Neural cell (in vitro differentiated cells): ENCODE measurements around the gene VPS35L. TPM values are rescaled to one million over a fixed set of nuclear protein-coding genes. Genes with fewer than 3 reads are reported as not detected.

Source experiments
- H2AFZ ChIP-seq: fragments of 200-600, 300-800 bp; sonication (generic), shearing (Covaris generic); 2 replicates; pipeline ENCODE4 v1.6.0; 2014; ENCODE audit warnings: low read depth, mild to moderate bottlenecking, antibody characterized with exemption, low read length, moderate library complexity
- H3F3A ChIP-seq: fragments of 200-600 bp; shearing (Covaris generic); 2 replicates; pipeline ENCODE4 v1.6.1; 2016; ENCODE audit warnings: mild to moderate bottlenecking, moderate library complexity, mixed read lengths, antibody characterized with exemption, low read length; ENCODE audit not compliant: insufficient read depth, poor library complexity, severe bottlenecking
- H3K27ac ChIP-seq: fragments of 200-600, 300-800 bp; sonication (generic), shearing (Covaris generic); 2 replicates; pipeline ENCODE4 v1.5.1; 2014; ENCODE audit warnings: mild to moderate bottlenecking, low read length, moderate library complexity
- H3K27me3 ChIP-seq: fragments of 300-800, 200-600 bp; sonication (generic), shearing (Covaris generic); 2 replicates; pipeline ENCODE4 v1.6.0; 2014; ENCODE audit warnings: mild to moderate bottlenecking, low read depth, low read length, moderate library complexity; ENCODE audit not compliant: insufficient read depth
- H3K36me3 ChIP-seq: fragments of 300-800, 200-600 bp; sonication (generic), shearing (Covaris generic); 2 replicates; pipeline ENCODE4 v1.5.1; 2014; ENCODE audit warnings: mild to moderate bottlenecking, antibody characterized with exemption, low read length, moderate library complexity; ENCODE audit not compliant: insufficient read depth
- H3K4me2 ChIP-seq: fragments of 300-800, 200-600 bp; sonication (generic), shearing (Covaris generic); 2 replicates; pipeline ENCODE4 v1.6.0; 2014; ENCODE audit warnings: mild to moderate bottlenecking, low read length
- H3K4me3 ChIP-seq: fragments of 300-800, 200-600 bp; sonication (generic), shearing (Covaris generic); 2 replicates; pipeline ENCODE4 v1.5.1; 2014; ENCODE audit warnings: mild to moderate bottlenecking, low read length, moderate library complexity
- H3K79me2 ChIP-seq: fragments of 200-600 bp; shearing (Covaris generic); replicated peaks from 2 replicates; pipeline ENCODE4 v1.6.0; 2014; ENCODE audit warnings: mild to moderate bottlenecking, low read length, moderate library complexity; ENCODE audit not compliant: insufficient read depth
- H3K9ac ChIP-seq: fragments of 300-800, 200-600 bp; sonication (generic), shearing (Covaris generic); 2 replicates; pipeline ENCODE4 v1.6.1; 2016; ENCODE audit warnings: mild to moderate bottlenecking, low read length, mixed read lengths
- H3K9me2 ChIP-seq: fragments of 200-600 bp; shearing (Covaris generic); 2 replicates; pipeline ENCODE4 v1.6.1; 2016; ENCODE audit warnings: mild to moderate bottlenecking, low read length, mixed read lengths; ENCODE audit not compliant: insufficient read depth
- H3K9me3 ChIP-seq: fragments of 200-600, 300-800 bp; sonication (generic), shearing (Covaris generic); 2 replicates; pipeline ENCODE4 v1.6.1; 2016; ENCODE audit warnings: mild to moderate bottlenecking, mixed run types, low read length, moderate library complexity, mixed read lengths
- H4K20me1 ChIP-seq: fragments of 200-600 bp; shearing (Covaris generic); 2 replicates; pipeline ENCODE4 v1.6.1; 2016; ENCODE audit warnings: mild to moderate bottlenecking, mixed run types; ENCODE audit not compliant: insufficient read depth
- CTCF ChIP-seq: fragments of 450-650 bp; IDR thresholded peaks from 2 replicates; pipeline ENCODE4 v1.5.1; 2014; ENCODE audit warnings: antibody characterized with exemption, mild to moderate bottlenecking, moderate library complexity; ENCODE audit not compliant: poor library complexity, severe bottlenecking
- EP300 ChIP-seq: fragments of 450-650 bp; conservative IDR thresholded peaks from 2 replicates; pipeline ENCODE4 v1.6.1; 2014; ENCODE audit warnings: antibody characterized with exemption, mild to moderate bottlenecking, moderate library complexity; ENCODE audit not compliant: poor library complexity, severe bottlenecking
- EZH2 ChIP-seq: fragments of 200-600, 300-800 bp; shearing (Covaris generic), sonication (generic); IDR thresholded peaks from 2 replicates; pipeline ENCODE4 v1.6.1; 2014; ENCODE audit warnings: antibody characterized with exemption, low read length, borderline replicate concordance, mild to moderate bottlenecking; ENCODE audit not compliant: insufficient read depth, poor library complexity, severe bottlenecking
- MXI1 ChIP-seq: fragments of 450-650 bp; conservative IDR thresholded peaks from 2 replicates; pipeline ENCODE4 v1.6.1; 2014; ENCODE audit warnings: antibody characterized with exemption, mild to moderate bottlenecking; ENCODE audit not compliant: poor library complexity, severe bottlenecking
- POLR2AphosphoS5 ChIP-seq: IDR thresholded peaks from 2 replicates; pipeline ENCODE4 v1.6.1; 2012
- RAD21 ChIP-seq: fragments of 450-650 bp; conservative IDR thresholded peaks from 2 replicates; pipeline ENCODE4 v1.6.1; 2014; ENCODE audit warnings: antibody characterized with exemption, mild to moderate bottlenecking, moderate library complexity
- REST ChIP-seq: IDR thresholded peaks from 2 replicates; pipeline ENCODE4 v1.6.1; 2012; ENCODE audit warnings: borderline replicate concordance
- SMC3 ChIP-seq: fragments of 450-650 bp; conservative IDR thresholded peaks from 2 replicates; pipeline ENCODE4 v1.6.1; 2014; ENCODE audit warnings: antibody characterized with exemption, mild to moderate bottlenecking, moderate library complexity; ENCODE audit not compliant: poor library complexity
- TAF1 ChIP-seq: IDR thresholded peaks from 2 replicates; pipeline ENCODE4 v1.6.1; 2012; ENCODE audit warnings: low read depth
- polyA plus RNA-seq: library from polyadenylated mRNA; depleted of rRNA; stranded (reverse); fragments of >200 nt; gene quantifications from 2 replicates; pipeline ENCODE4 v1.2.3, GENCODE V29; 2014

Gene VPS35L
- polyA plus RNA-seq, 1 donor from 2014 or later: 29.8 TPM

GRCh38 chr16:19527161-19527560 lies 28.3 kb upstream of the VPS35L start:
- Histone ChIP-seq H3K27me3 (no peaks in the 10 kb centered on the region), H3K27ac (no peak overlapping the region), H3F3A (no peaks in the 10 kb centered on the region), H3K4me2 (no peak overlapping the region), H4K20me1 (no peaks in the 10 kb centered on the region), H2AFZ (no peak overlapping the region), H3K79me2 (peaks cover 25% of the 10 kb centered on the region), H3K36me3 (peaks cover 4% of the 10 kb centered on the region), H3K9me3 (no peaks in the 10 kb centered on the region), H3K9ac (no peak overlapping the region), H3K4me3 (peak overlapping the region; percentile 86), H3K9me2 (no peaks in the 10 kb centered on the region)
- TF ChIP-seq EZH2 (no peak), TAF1 (no peak), SMC3 (no peak), EP300 (no peak)

- H3K9me2 ChIP-seq: no peaks in the 10 kb centered on the region
- peaks cover 4% of the 10 kb centered on the region for H3K36me3 ChIP-seq
- no peak overlapping the region for H3K4me2 ChIP-seq
- H3K79me2 ChIP-seq: peaks cover 25% of the 10 kb centered on the region
- H3K9me3 ChIP-seq: no peaks in the 10 kb centered on the region
- no peaks in the 10 kb centered on the region for H3F3A ChIP-seq
- H3K9ac ChIP-seq: no peak overlapping the region
- no peak overlapping the region for H2AFZ ChIP-seq
- H3K27me3 ChIP-seq: no peaks in the 10 kb centered on the region
- no peak for TF ChIP-seq EZH2
- TF ChIP-seq POLR2AphosphoS5: no peak
- no peak for TF ChIP-seq TAF1
- no peak for TF ChIP-seq REST
- TF ChIP-seq MXI1: no peak
- TF ChIP-seq RAD21: no peak
- TF ChIP-seq EP300: no peak
- TF ChIP-seq CTCF: no peak
- no peak for TF ChIP-seq SMC3
- H3K27ac ChIP-seq: no peak overlapping the region
- H4K20me1 ChIP-seq: no peaks in the 10 kb centered on the region
- no peak overlapping the region for H3K4me3 ChIP-seq
Measured at GRCh38 chr16:19528666-19529065, 26.8 kb upstream of the VPS35L start.

GRCh38 chr16:19532601-19533000 lies 22.9 kb upstream of the VPS35L start:
- no peak overlapping the region for H3K4me3 ChIP-seq
- TF ChIP-seq TAF1: no peak
- no peak for TF ChIP-seq POLR2AphosphoS5
- no peak for TF ChIP-seq REST
- TF ChIP-seq MXI1: no peak
- no peak for TF ChIP-seq SMC3
- no peak overlapping the region for H3K27ac ChIP-seq

More at GRCh38 chr16:19532601-19533000, 22.9 kb upstream of the VPS35L start:
- Histone ChIP-seq H3K9ac (no peak overlapping the region), H3K79me2 (no peaks in the 10 kb centered on the region), H3K36me3 (peaks cover 17% of the 10 kb centered on the region), H3K27me3 (no peaks in the 10 kb centered on the region), H3K4me2 (no peak overlapping the region), H2AFZ (no peak overlapping the region), H4K20me1 (no peaks in the 10 kb centered on the region), H3K9me3 (no peaks in the 10 kb centered on the region), H3F3A (no peaks in the 10 kb centered on the region), H3K9me2 (no peaks in the 10 kb centered on the region)
